Muscle of leg (tissue), 11 donors: ENCODE results near the gene C19orf85. TPM values are rescaled to one million over a fixed set of nuclear protein-coding genes. Genes with fewer than 3 reads are reported as not detected.
A peak's percentile ranks its signal among the peaks of the same experiment; 100 is the strongest.

Experiments used
- DNase-seq: peaks from one replicate; pipeline ENCODE4 v3.0.0; 2013
- H3K27ac ChIP-seq: one replicate; pipeline ENCODE4 v1.5.1; 2013; ENCODE audit warnings: mild to moderate bottlenecking, low read length, control low read depth
- H3K27me3 ChIP-seq: one replicate; pipeline ENCODE4 v1.6.1; 2013; ENCODE audit warnings: low read length; ENCODE audit not compliant: control insufficient read depth, insufficient read depth
- H3K36me3 ChIP-seq: one replicate; pipeline ENCODE4 v1.6.1; 2013; ENCODE audit warnings: low read length; ENCODE audit not compliant: control insufficient read depth, insufficient read depth
- H3K4me1 ChIP-seq: one replicate; pipeline ENCODE4 v1.6.1; 2013; ENCODE audit warnings: low read length; ENCODE audit not compliant: control insufficient read depth, insufficient read depth
- H3K4me3 ChIP-seq: one replicate; pipeline ENCODE4 v1.5.1; 2013; ENCODE audit warnings: low read length, control low read depth
- H3K9me3 ChIP-seq: replicated peaks from 2 replicates; pipeline ENCODE4 v1.6.1; 2013; ENCODE audit warnings: low read depth, low read length; ENCODE audit not compliant: control insufficient read depth
- WGBS: methylation state at CpG from one replicate; pipeline ENCODE4 v1.1.5; 2013; ENCODE audit warnings: missing lambda C conversion rate; ENCODE audit not compliant: insufficient coverage; 5-methylcytosine and 5-hydroxymethylcytosine counted together
- polyA plus RNA-seq, 8 donors: library from polyadenylated mRNA; unstranded; fragments of 120-200 nt; gene quantifications; one replicate each; pipeline versions ENCODE4 v1.2.1 to v1.2.3, GENCODE V29; 2013; ENCODE audit warnings: inconsistent platforms in 1 of 8, low replicate concordance in 1 of 8; ENCODE audit not compliant: insufficient read length in 8 of 8, insufficient read depth in 1 of 8
- total RNA-seq: library from RNA; stranded (reverse); fragments of 120-200 nt; gene quantifications from one replicate; pipeline ENCODE4 v1.2.4, GENCODE V29; 2013

Gene C19orf85
- total and polyA plus RNA-seq, 9 donors, result not detected

- WGBS, result 66% methylated on average over 37 of the region's 46 CpGs
- no peak for DNase-seq
- H3K4me3 ChIP-seq, result peak overlapping the region; percentile 75
- peaks cover 14% of the 10 kb centered on the region for H3K36me3 ChIP-seq
- peak overlapping the region; percentile 95 for H3K27ac ChIP-seq
- no peaks in the 10 kb centered on the region for H3K9me3 ChIP-seq
- peaks cover 46% of the 10 kb centered on the region for H3K4me1 ChIP-seq
- no peaks in the 10 kb centered on the region for H3K27me3 ChIP-seq
Measured at GRCh38 chr19:55483706-55484592, 19.4 kb upstream of the C19orf85 start.

- peaks cover 43% of the 10 kb centered on the region for H3K4me1 ChIP-seq
- H3K9me3 ChIP-seq, result no peaks in the 10 kb centered on the region
- H3K4me3 ChIP-seq, result no peak overlapping the region
- no peak overlapping the region for H3K27ac ChIP-seq
- H3K27me3 ChIP-seq, result no peaks in the 10 kb centered on the region
- WGBS, result 90% methylated on average over 40 of the region's 47 CpGs
- peaks cover 14% of the 10 kb centered on the region for H3K36me3 ChIP-seq
- no peak for DNase-seq
Measured at GRCh38 chr19:55482967-55483705, 18.6 kb upstream of the C19orf85 start.

GRCh38 chr19:55482156-55482961 is 17.8 kb upstream of the C19orf85 start:
- H3K4me3 ChIP-seq, result no peak overlapping the region
- H3K9me3 ChIP-seq, result no peaks in the 10 kb centered on the region
- H3K27me3 ChIP-seq, result no peaks in the 10 kb centered on the region
- no peak overlapping the region for H3K27ac ChIP-seq
- peaks cover 43% of the 10 kb centered on the region for H3K4me1 ChIP-seq
- peaks cover 14% of the 10 kb centered on the region for H3K36me3 ChIP-seq
- no peak for DNase-seq
- 82% methylated on average over 81 of the region's 83 CpGs for WGBS

GRCh38 chr19:55481794-55482155 is 17.2 kb upstream of the C19orf85 start:
- Histone ChIP-seq H3K4me1 (peaks cover 40% of the 10 kb centered on the region), H3K4me3 (no peak overlapping the region), H3K27ac (no peak overlapping the region), H3K9me3 (no peaks in the 10 kb centered on the region), H3K36me3 (peaks cover 14% of the 10 kb centered on the region), H3K27me3 (no peaks in the 10 kb centered on the region)
- WGBS, result 63% methylated on average over 25 of the region's 40 CpGs
- DNase-seq, result no peak

- Histone ChIP-seq H3K9me3 (no peaks in the 10 kb centered on the region), H3K27me3 (no peaks in the 10 kb centered on the region), H3K36me3 (peaks cover 14% of the 10 kb centered on the region), H3K4me3 (no peak overlapping the region), H3K4me1 (peaks cover 35% of the 10 kb centered on the region), H3K27ac (no peak overlapping the region)
- 91% methylated on average over 43 of the region's 52 CpGs for WGBS
- DNase-seq, result no peak
Measured at GRCh38 chr19:55481148-55481793, 16.7 kb upstream of the C19orf85 start.

- 78% methylated on average over 13 of the region's 15 CpGs for WGBS
- no peak for DNase-seq
- Histone ChIP-seq H3K27me3 (no peaks in the 10 kb centered on the region), H3K4me3 (no peak overlapping the region), H3K9me3 (no peaks in the 10 kb centered on the region), H3K27ac (no peak overlapping the region), H3K36me3 (peaks cover 14% of the 10 kb centered on the region), H3K4me1 (peaks cover 36% of the 10 kb centered on the region)
Measured at GRCh38 chr19:55479451-55480230, 15.1 kb upstream of the C19orf85 start.

- Histone ChIP-seq H3K27me3 (no peaks in the 10 kb centered on the region), H3K27ac (no peak overlapping the region), H3K9me3 (no peaks in the 10 kb centered on the region), H3K4me3 (no peak overlapping the region), H3K4me1 (peaks cover 36% of the 10 kb centered on the region), H3K36me3 (peaks cover 14% of the 10 kb centered on the region)
- WGBS, result 83% methylated on average over 17 of the region's 17 CpGs
- DNase-seq, result no peak
Measured at GRCh38 chr19:55479045-55479444, 14.5 kb upstream of the C19orf85 start.

GRCh38 chr19:55478364-55478763 is 13.8 kb upstream of the C19orf85 start:
- Histone ChIP-seq H3K27ac (no peak overlapping the region), H3K4me1 (peaks cover 40% of the 10 kb centered on the region), H3K27me3 (no peaks in the 10 kb centered on the region), H3K9me3 (no peaks in the 10 kb centered on the region), H3K4me3 (no peak overlapping the region), H3K36me3 (peaks cover 9% of the 10 kb centered on the region)
- WGBS, result 83% methylated on average over 12 of the region's 12 CpGs
- no peak for DNase-seq

GRCh38 chr19:55477905-55478304 is 13.4 kb upstream of the C19orf85 start:
- no peaks in the 10 kb centered on the region for H3K9me3 ChIP-seq
- H3K36me3 ChIP-seq, result peaks cover 9% of the 10 kb centered on the region
- no peak for DNase-seq
- no peaks in the 10 kb centered on the region for H3K27me3 ChIP-seq
- no peak overlapping the region for H3K27ac ChIP-seq
- H3K4me3 ChIP-seq, result no peak overlapping the region
- H3K4me1 ChIP-seq, result peaks cover 44% of the 10 kb centered on the region
- 84% methylated on average over 13 of the region's 13 CpGs for WGBS
